ENCODE results near the gene DEXI.
"Not testable (repeated sequence)": the region's sequence is repeated elsewhere in the genome, so short reads cannot be mapped to it uniquely, and the experiment has no call there.

The DEXI gene

GRCh38 chr16:10930755-10931093 is 11.5 kb downstream of the DEXI start:
- TF ChIP-seq ZFX (IDR thresholded peaks at IDR 0.05; ENCODE audit: borderline replicate concordance), result no peak
- TF ChIP-seq CTCF (IDR thresholded peaks at IDR 0.05), result no peak
- H3K27ac ChIP-seq, result no peak overlapping the region

GRCh38 chr16:10929853-10930754 is 12.2 kb downstream of the DEXI start:
- H3K27ac ChIP-seq, result no peak overlapping the region
- TF ChIP-seq CTCF (IDR thresholded peaks at IDR 0.05) (no peak), ZFX (IDR thresholded peaks at IDR 0.05; ENCODE audit: borderline replicate concordance) (no peak)

GRCh38 chr16:10929097-10929496 is 13.2 kb downstream of the DEXI start:
- H3K27ac ChIP-seq, result not testable (repeated sequence)

GRCh38 chr16:10927497-10928112 is 14.7 kb downstream of the DEXI start:
- no peak for TF ChIP-seq ZFX (IDR thresholded peaks at IDR 0.05; ENCODE audit: borderline replicate concordance)
- TF ChIP-seq CTCF (IDR thresholded peaks at IDR 0.05), result no peak
- no peak overlapping the region for H3K27ac ChIP-seq

- H3K27ac ChIP-seq, result no peak overlapping the region
- TF ChIP-seq CTCF (IDR thresholded peaks at IDR 0.05) (no peak), ZFX (IDR thresholded peaks at IDR 0.05; ENCODE audit: borderline replicate concordance) (no peak)
These were observed 15.4 kb downstream of the DEXI start for GRCh38 chr16:10926867-10927266.

GRCh38 chr16:10926094-10926493 is 16.2 kb downstream of the DEXI start:
- TF ChIP-seq CTCF (IDR thresholded peaks at IDR 0.05) (no peak), ZFX (IDR thresholded peaks at IDR 0.05; ENCODE audit: borderline replicate concordance) (no peak)
- no peak overlapping the region for H3K27ac ChIP-seq

- not testable (repeated sequence) for H3K27ac ChIP-seq
These were observed 17.0 kb downstream of the DEXI start for GRCh38 chr16:10925285-10925684.

- H3K27ac ChIP-seq, result no peak overlapping the region
- TF ChIP-seq CTCF (IDR thresholded peaks at IDR 0.05), result no peak
- TF ChIP-seq ZFX (IDR thresholded peaks at IDR 0.05; ENCODE audit: borderline replicate concordance), result no peak
These were observed 18.5 kb downstream of the DEXI start for GRCh38 chr16:10923650-10924214.

Data from 22Rv1 (cell line).